K562 (cell line): ENCODE results near the gene SPG21. TPM values are rescaled to one million over a fixed set of nuclear protein-coding genes. Genes with fewer than 3 reads are reported as not detected.

ENCODE experiments used
- ARID1B ChIP-seq: fragments of 450-650 bp; IDR thresholded peaks from 2 replicates; pipeline ENCODE4 v1.6.1; 2016; ENCODE audit warnings: antibody characterized with exemption, mild to moderate bottlenecking, inconsistent platforms
- ATF1 ChIP-seq, 2 experiments: fragments of 450-650 bp in 1 of 2; IDR thresholded peaks; 2 replicates each; pipeline ENCODE4 v1.6.1; 2016; ENCODE audit warnings: missing compliant biosample characterization in 1 of 2, missing genetic modification characterization in 1 of 2
- CREB1 ChIP-seq, 2 experiments: sonication (generic) in 1 of 2; formaldehyde crosslinking in 1 of 2; IDR thresholded peaks; 2 replicates each; pipeline versions ENCODE4 v1.6.1 to v1.8.0; 2012 to 2022; ENCODE audit warnings: inconsistent platforms in 1 of 2, mild to moderate bottlenecking in 1 of 2, missing genetic modification reagents in 1 of 2, moderate library complexity in 1 of 2
- DDX20 ChIP-seq: fragments of 450-650 bp; IDR thresholded peaks from 2 replicates; pipeline ENCODE4 v1.6.1; 2016; ENCODE audit warnings: missing genetic modification characterization, low read depth, mild to moderate bottlenecking, missing compliant biosample characterization, moderate library complexity
- E2F1 ChIP-seq: sonication (generic); formaldehyde crosslinking; IDR thresholded peaks from 2 replicates; pipeline ENCODE4 v1.8.1; 2023; ENCODE audit warnings: mild to moderate bottlenecking, missing genetic modification reagents, moderate library complexity
- FIP1L1 ChIP-seq: fragments of 200-400 bp; formaldehyde crosslinking; IDR thresholded peaks from 2 replicates; pipeline ENCODE4 v1.6.1; 2018; ENCODE audit warnings: mild to moderate bottlenecking, low read depth, low read length; ENCODE audit not compliant: poor library complexity, severe bottlenecking
- GMEB1 ChIP-seq: fragments of 250-450 bp; sonication (Bioruptor Pico); IDR thresholded peaks from 2 replicates; pipeline ENCODE4 v1.4.0; 2020; ENCODE audit warnings: mild to moderate bottlenecking
- HLTF ChIP-seq: fragments of 450-650 bp; IDR thresholded peaks from 2 replicates; pipeline ENCODE4 v1.6.1; 2016
- MBD2 ChIP-seq: sonication (generic); IDR thresholded peaks from 2 replicates; pipeline ENCODE4 v1.6.1; 2016; ENCODE audit warnings: low read depth, borderline replicate concordance
- RBM22 ChIP-seq: fragments of 200-400 bp; formaldehyde crosslinking; IDR thresholded peaks from 2 replicates; pipeline ENCODE4 v1.6.1; 2018; ENCODE audit warnings: low read length, low read depth; ENCODE audit not compliant: poor library complexity, severe bottlenecking
- RUNX1 ChIP-seq: sonication (generic); IDR thresholded peaks from 2 replicates; pipeline ENCODE4 v1.6.1; 2016; ENCODE audit warnings: antibody characterized with exemption, low read depth
- SOX6 ChIP-seq: fragments of 450-650 bp; IDR thresholded peaks from 2 replicates; pipeline ENCODE4 v1.6.1; 2014; ENCODE audit warnings: mild to moderate bottlenecking
- TAF7 ChIP-seq: fragments of 450-650 bp; IDR thresholded peaks from 2 replicates; pipeline ENCODE4 v1.6.1; 2016; ENCODE audit warnings: missing genetic modification characterization, missing compliant biosample characterization
- TBL1XR1 ChIP-seq, 2 experiments: IDR thresholded peaks; 2 replicates each; pipeline ENCODE4 v1.6.1; 2012; ENCODE audit warnings: improper control_type of control experiment in 2 of 2, low read length in 2 of 2, mild to moderate bottlenecking in 1 of 2
- TRIM28 ChIP-seq: fragments of 450-650 bp; IDR thresholded peaks from 2 replicates; pipeline ENCODE4 v1.6.1; 2017
- ZBTB8A ChIP-seq: fragments of 450-650 bp; IDR thresholded peaks from 2 replicates; pipeline ENCODE4 v1.6.1; 2018; ENCODE audit warnings: mild to moderate bottlenecking, moderate library complexity; ENCODE audit not compliant: partially characterized antibody
- ZNF511 ChIP-seq: sonication (generic); formaldehyde crosslinking; IDR thresholded peaks from 2 replicates; pipeline ENCODE4 v1.8.0; 2022; ENCODE audit warnings: mild to moderate bottlenecking, missing genetic modification reagents
- ZNF583 ChIP-seq: fragments of 250-450 bp; sonication (Bioruptor Pico); IDR thresholded peaks from 2 replicates; pipeline ENCODE4 v1.4.0; 2020
- polyA plus RNA-seq, 8 experiments: library from polyadenylated mRNA; depleted of rRNA in 4 of 8; stranded (reverse) in 5 of 8; unstranded in 3 of 8; fragments of >200 nt; fragmentation: Nextera tagmentation in 2 of 8; fragmentation: Illumina TruSeq in 1 of 8; extraction: Ambion mirVana in 2 of 8; extraction: Trizol in 1 of 8; gene quantifications; 2 replicates each; pipeline versions ENCODE4 v1.2.1 to v1.2.3, GENCODE V29; 2011 to 2014; ENCODE audit warnings: inconsistent platforms in 1 of 8, missing spikeins in 1 of 8
- total RNA-seq, 7 experiments: library from RNA; depleted of rRNA in 6 of 7; stranded (reverse); fragments of >200 nt in 6 of 7; fragmentation: Illumina TruSeq in 2 of 7; extraction: Trizol in 2 of 7; gene quantifications; 2 replicates each; pipeline versions ENCODE4 v1.2.1 to v1.2.3, GENCODE V29; 2011 to 2021; ENCODE audit warnings: low replicate concordance in 1 of 7
- TF ChIP-seq, protein P1 (sequence below): fragments of 250-450 bp; sonication (Bioruptor Pico); IDR thresholded peaks from 2 replicates; pipeline ENCODE4 v1.8.0; 2021; ENCODE audit warnings: mild to moderate bottlenecking, moderate library complexity
- TF ChIP-seq, protein P2 (sequence below): sonication (generic); formaldehyde crosslinking; IDR thresholded peaks from 2 replicates; pipeline ENCODE4 v1.8.1; 2023; ENCODE audit warnings: mild to moderate bottlenecking, missing genetic modification reagents
- TF ChIP-seq, protein P3 (sequence below): sonication (generic); formaldehyde crosslinking; IDR thresholded peaks from 2 replicates; pipeline ENCODE4 v1.5.0; 2020; ENCODE audit warnings: missing genetic modification reagents

Gene SPG21
- total and polyA plus RNA-seq, 9 of the 15 experiments (the other 6 are each of a cell fraction or from before 2014, with no cell fraction given), result 22.8 to 98.8 (median 65.1) TPM

GRCh38 chr15:64989416-64990167 lies at the start of gene SPG21 (continued):
- TF ChIP-seq ZNF511 (CRISPR knock-in tag), result peak; percentile 35; the same call in 1 of the 2 replicates
- peak; percentile 60; the same call in 1 of the 2 replicates for TF ChIP-seq TAF7 (tag)
- TF ChIP-seq GMEB1, result peak; percentile 94
- 0 out of 2 replicates have a peak, but pooled peaks have one; percentile 13 for TF ChIP-seq MBD2
- no peak for TF ChIP-seq ATF1 (CRISPR knock-in tag; IDR thresholded peaks at IDR 0.05)
- TF ChIP-seq ATF1 (tag; IDR thresholded peaks at IDR 0.05), result peak; percentile 75
- TF ChIP-seq RUNX1, result no peak
- peak; percentile 39; the same call in 1 of the 2 replicates for TF ChIP-seq SOX6
- TF ChIP-seq ZBTB8A, result no peak
- no peak for TF ChIP-seq TRIM28
- TF ChIP-seq, protein P1, sequence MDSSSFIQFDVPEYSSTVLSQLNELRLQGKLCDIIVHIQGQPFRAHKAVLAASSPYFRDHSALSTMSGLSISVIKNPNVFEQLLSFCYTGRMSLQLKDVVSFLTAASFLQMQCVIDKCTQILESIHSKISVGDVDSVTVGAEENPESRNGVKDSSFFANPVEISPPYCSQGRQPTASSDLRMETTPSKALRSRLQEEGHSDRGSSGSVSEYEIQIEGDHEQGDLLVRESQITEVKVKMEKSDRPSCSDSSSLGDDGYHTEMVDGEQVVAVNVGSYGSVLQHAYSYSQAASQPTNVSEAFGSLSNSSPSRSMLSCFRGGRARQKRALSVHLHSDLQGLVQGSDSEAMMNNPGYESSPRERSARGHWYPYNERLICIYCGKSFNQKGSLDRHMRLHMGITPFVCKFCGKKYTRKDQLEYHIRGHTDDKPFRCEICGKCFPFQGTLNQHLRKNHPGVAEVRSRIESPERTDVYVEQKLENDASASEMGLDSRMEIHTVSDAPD, result no peak
- TF ChIP-seq FIP1L1, result peak; percentile 48
- TF ChIP-seq, protein P2, sequence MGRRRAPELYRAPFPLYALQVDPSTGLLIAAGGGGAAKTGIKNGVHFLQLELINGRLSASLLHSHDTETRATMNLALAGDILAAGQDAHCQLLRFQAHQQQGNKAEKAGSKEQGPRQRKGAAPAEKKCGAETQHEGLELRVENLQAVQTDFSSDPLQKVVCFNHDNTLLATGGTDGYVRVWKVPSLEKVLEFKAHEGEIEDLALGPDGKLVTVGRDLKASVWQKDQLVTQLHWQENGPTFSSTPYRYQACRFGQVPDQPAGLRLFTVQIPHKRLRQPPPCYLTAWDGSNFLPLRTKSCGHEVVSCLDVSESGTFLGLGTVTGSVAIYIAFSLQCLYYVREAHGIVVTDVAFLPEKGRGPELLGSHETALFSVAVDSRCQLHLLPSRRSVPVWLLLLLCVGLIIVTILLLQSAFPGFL (CRISPR knock-in tag), result no peak
- no peak for TF ChIP-seq DDX20
- no peak for TF ChIP-seq E2F1 (CRISPR knock-in tag)
- TF ChIP-seq ZNF583 (CRISPR knock-in tag), result no peak
- peak; percentile 37 to 55; a peak in 2 of 4 replicates for TF ChIP-seq TBL1XR1 (IDR thresholded peaks at IDR 0.05; ENCODE audit: low read length in 2 of 2)
- peak; percentile 94 for TF ChIP-seq RBM22
- TF ChIP-seq CREB1 (IDR thresholded peaks at IDR 0.05), result 0 out of 2 replicates have a peak, but pooled peaks have one; percentile 17
- peak; percentile 74; the same call in 1 of the 2 replicates for TF ChIP-seq CREB1 (CRISPR knock-in tag; IDR thresholded peaks at IDR 0.05)
- peak; percentile 41 for TF ChIP-seq ARID1B
- TF ChIP-seq HLTF, result peak; percentile 75
- TF ChIP-seq, protein P3, sequence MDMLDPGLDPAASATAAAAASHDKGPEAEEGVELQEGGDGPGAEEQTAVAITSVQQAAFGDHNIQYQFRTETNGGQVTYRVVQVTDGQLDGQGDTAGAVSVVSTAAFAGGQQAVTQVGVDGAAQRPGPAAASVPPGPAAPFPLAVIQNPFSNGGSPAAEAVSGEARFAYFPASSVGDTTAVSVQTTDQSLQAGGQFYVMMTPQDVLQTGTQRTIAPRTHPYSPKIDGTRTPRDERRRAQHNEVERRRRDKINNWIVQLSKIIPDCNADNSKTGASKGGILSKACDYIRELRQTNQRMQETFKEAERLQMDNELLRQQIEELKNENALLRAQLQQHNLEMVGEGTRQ (CRISPR knock-in tag), result peak; percentile 90
